Prostate gland (tissue), 2 donors: ENCODE results near the gene ADGRD1.

ENCODE experiments used
- CTCF ChIP-seq, 4 experiments: fragments of 200-600 bp in 2 of 4; fragments of 450-650 bp in 2 of 4; sonication (generic) in 2 of 4; IDR thresholded peaks; 1 replicate in 3 of 4; 2 replicates in 1 of 4; pipeline ENCODE4 v1.5.1; 2016 to 2019; ENCODE audit warnings: antibody characterized with exemption in 4 of 4, mild to moderate bottlenecking in 2 of 4, moderate library complexity in 2 of 4
- POLR2AphosphoS5 ChIP-seq: sonication (generic); formaldehyde crosslinking; IDR thresholded peaks from one replicate; pipeline ENCODE4 v1.6.1; 2017; ENCODE audit warnings: antibody characterized with exemption

- TF ChIP-seq CTCF (IDR thresholded peaks at IDR 0.05) (no peak), POLR2AphosphoS5 (no peak)
Measured at GRCh38 chr12:131077931-131078391, 124.3 kb downstream of the ADGRD1 start.
